Ureter (tissue), 1 donor: ENCODE measurements around the gene FAM228B. TPM values are rescaled to one million over a fixed set of nuclear protein-coding genes. Genes with fewer than 3 reads are reported as not detected.
"Not testable (repeated sequence)": the region's sequence is repeated elsewhere in the genome, so short reads cannot be mapped to it uniquely, and the experiment has no call there.

Source experiments
- DNase-seq: peaks from one replicate; pipeline ENCODE4 v3.0.0-alpha.2; 2020; ENCODE audit warnings: low spot score
- total RNA-seq: library from RNA; stranded (reverse); gene quantifications from one replicate; pipeline ENCODE4 v1.2.4, GENCODE V29; 2023
- donor health status: DM: yes; HTN: yes; CAD: no.

The FAM228B gene
- 47.8 TPM for total RNA-seq

DNA sequence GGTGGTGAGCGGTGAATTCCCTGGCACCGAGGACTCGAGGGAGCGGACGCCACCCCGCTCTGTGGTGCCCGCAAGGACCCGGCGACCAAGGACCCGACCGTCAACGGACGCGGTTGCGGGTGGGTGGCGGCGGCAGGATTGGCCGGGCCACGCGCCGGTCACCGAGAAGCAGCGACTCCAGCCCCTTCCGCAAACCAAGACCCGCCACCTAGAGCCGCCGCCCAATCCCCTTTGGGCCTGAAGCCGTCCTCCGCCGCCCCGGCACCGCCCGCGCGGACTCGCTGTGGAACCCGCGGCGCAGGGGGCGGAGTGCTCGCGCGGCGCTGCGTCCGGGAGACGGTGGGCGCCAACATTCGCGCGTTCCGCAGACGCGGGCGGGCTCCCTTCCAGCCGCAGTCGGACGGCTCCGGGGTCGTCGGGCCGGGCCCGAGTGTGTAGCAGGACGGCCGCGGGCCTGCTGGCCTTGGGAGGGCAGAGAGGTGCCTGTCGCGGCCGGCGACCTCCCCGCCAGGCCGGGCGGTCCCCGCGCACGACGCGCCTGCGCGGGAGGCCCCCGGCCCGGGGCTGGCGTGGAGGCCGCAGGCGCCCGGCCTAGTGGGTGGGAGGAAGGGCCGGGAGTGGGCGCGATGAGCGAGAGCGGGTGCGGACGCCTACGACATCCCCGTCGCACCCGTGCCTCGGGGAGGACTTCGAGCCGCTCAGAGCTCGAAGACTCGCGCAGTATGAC, at the start of gene FAM228B, which contains the start of gene PFN4:
TSS of gene FAM228B (plus strand) at position 275 of the 727 bp plus-strand sequence. CDS start 893 bp downstream, outside the sequence.
TSS of gene PFN4 (minus strand) at position 140 of the 727 bp plus-strand sequence. CDS start 799 bp downstream, outside the sequence.
- peak; percentile 90 for DNase-seq

DNA sequence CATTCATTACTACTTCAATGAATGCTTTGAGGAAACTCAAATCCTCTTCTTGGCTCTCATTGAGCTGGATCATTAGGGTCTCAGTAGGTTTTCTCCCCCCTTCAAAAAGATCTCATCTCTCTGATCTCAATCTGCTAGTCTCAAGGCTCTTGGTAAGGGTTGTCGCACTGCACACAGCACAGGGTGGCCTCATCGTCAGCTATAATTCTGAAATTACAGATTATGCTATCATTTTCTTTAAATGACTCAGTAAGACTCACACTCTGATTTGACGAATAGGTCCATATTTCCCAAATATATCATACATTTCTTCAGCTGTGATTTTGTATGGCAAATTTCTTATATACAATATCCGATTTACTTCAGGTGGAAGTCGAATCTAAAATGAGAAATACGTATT, 49.5 kb upstream of the FAM228B start:
- no peak for DNase-seq

- DNase-seq, result no peak
These were observed 48.0 kb upstream of the FAM228B start for GRCh38 chr2:24075259-24075658.

DNA sequence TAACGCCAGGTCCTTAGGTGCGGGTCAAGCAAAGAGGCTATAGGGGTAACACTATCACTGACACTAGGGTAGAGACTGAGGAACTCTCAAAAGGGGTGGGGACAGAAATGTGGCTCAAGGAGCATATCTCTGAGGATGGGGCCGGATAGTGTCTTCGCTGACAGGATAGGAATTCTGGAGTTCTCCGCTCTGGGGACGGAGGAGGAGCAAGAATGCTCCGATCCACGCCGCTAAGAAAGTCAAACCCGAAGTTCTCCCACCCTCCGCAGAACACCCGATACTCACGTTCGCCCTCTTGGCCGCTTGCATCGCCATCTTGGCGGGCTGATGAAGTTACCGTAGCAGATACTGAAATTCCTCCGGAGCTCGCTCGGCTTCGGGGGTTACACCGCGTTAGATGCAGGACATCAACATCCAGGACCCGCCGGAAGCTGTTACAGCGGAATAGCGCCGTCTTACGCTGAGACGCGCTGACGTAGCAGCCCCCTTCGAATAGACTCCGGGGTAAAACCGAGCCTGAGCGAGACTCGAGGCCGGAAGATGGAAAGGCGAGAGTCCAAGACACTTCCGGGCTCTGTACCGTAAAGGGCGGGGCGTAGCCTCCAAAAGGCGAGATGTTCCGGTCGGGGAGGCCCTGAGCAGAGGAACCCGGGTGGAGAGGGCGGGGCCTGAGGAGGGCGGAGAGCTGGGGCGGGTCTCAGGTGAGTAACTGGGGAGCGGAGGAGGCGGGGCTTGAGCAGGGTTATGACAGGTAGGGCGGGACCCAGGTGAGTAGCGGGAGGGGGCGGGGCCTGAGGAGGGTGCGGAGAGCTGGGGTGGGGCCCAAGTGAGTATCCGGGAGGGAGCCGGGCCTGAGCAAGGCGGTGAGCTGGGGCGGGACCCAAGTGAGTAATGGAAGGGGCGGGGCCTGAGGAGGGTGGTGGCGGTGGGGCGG, 47.1 kb upstream of the FAM228B start, which contains the start of gene SF3B6:
TSS of gene SF3B6 (minus strand) at position 412 of the 934 bp plus-strand sequence. CDS start at position 315, 97 bp downstream.
- DNase-seq, result peak; percentile 100

DNA sequence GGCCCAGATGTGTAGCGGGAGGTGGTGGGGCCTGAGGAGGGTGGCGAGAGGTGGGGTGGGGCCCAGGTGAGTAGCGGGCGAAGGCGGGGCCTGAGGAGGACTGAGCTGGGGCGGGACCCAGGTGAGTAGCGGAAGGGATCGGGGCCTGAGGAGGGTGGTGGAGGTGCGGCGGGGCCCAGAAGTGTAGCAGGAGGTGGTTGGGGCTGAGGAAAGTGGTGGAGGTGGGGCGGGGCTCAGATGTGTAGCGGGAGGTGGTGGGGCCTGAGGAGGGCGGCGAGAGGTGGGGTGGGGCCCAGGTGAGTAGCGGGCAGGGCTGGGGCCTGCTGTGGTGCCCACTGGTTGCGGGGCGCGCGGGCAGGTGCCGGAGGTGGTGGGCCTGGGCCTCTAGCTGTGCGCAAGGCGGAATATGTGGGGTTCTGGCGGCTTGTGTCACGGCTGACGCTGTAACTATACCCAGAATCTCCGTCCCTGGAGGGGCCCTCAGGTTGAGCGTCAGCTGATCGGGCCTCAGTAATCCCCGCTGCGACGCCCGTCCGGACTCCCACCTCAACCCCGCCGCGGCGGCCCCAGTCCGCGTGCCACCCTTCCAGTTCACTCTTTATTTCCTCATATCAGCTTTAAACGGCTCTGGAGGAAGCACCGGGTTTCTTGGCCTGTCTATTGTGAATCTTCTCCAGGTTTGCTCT, 46.3 kb upstream of the FAM228B start:
- no peak for DNase-seq

GRCh38 chr2:24077535-24077877, 45.8 kb upstream of the FAM228B start:
- DNase-seq, result no peak

DNA sequence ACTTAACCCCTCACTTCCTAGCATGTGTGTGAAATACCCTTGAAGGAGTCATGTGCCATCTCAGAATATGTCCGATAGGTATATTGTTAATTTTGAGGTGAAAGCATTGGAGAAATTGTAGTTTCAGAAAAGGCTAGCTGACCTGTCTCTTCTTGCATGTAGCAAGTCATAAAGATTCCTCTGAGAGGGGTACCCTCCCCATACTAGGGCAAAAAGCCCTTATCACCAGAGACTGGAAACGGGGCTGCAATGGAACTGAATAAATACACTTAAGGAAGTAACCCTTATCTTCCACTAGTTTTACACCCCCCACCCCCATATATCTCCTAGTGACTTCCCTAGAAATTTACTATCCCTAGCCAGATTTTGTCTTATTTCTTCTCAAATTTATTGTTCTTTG, 45.4 kb upstream of the FAM228B start:
- no peak for DNase-seq

GRCh38 chr2:24080701-24081100, 42.6 kb upstream of the FAM228B start:
- no peak for DNase-seq

DNA sequence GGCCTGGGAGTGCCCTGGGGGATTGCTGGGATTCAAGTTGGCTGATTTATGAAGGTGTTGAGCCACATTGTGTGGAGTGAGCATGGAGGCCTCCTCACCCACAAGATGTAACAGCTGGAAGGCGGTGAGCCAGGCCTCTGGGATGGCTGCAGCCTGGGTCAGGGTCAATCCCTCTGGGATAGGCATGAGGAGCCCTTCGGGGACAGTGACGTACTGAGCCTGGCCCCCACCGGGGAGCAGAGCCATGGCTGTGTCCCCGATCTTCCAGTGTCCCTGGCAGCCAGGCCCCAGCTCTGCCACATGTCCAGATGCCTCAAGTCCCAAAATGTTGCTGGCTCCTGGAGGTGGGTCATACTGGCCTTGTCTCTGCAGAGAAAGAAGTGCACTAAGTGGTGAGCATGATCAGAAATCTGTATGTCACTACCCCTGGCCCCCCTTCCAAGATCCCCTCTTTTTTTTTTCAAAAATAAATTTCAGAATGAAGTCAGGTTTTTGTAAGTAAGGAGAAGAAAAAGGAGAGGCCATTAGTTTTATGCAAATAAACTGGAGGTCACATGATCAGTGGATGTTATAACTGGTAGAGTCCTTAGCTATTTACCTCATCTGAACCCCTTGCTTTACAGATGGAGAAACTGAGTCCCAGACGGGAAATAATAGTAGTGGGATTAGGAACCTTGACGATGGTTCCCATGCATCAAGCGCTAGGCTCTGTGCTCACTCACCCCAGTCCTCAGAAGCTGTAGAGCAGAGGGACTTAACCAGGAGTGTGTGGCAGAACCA, 40.3 kb upstream of the FAM228B start:
- no peak for DNase-seq

DNA sequence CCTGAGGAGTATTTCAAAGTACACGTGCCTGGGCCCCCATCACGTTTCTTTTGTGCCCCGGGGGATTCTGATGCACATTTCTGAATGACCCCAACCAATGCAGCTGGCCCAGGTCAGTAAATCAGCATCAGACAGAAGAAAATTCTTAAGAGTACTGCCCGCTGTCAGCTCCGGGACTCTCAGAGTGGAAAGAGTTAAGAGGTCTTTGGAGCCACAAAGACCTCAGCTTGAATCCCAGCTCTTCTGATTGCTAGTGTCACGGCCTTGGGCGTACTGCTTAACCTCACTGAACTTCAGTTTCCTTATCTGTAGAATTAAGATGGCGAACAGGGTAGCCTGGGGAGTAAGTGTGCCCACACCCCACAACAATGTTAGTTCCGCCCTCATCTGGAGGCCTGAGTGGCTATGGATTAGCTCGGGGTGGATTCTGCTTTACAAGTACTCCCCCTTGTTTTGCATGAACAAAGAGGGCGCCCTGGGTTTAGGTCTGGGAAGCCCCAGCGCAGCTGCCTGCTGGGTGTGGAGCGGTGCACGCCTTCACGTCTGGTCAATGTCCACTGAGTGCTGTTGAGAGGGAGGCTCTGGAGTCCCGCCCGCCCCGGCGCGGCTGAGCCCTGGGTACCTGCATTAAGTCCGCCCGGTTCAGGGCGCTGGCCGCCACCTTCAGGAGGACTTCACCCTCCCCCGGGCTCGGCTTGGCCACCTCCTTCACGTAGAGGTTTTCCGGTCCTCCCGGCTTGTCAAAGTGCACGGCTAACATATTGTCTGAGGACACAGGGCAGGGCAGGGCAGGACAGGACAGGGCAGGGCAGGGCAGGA, 39.5 kb upstream of the FAM228B start:
- DNase-seq, result peak; percentile 81

DNA sequence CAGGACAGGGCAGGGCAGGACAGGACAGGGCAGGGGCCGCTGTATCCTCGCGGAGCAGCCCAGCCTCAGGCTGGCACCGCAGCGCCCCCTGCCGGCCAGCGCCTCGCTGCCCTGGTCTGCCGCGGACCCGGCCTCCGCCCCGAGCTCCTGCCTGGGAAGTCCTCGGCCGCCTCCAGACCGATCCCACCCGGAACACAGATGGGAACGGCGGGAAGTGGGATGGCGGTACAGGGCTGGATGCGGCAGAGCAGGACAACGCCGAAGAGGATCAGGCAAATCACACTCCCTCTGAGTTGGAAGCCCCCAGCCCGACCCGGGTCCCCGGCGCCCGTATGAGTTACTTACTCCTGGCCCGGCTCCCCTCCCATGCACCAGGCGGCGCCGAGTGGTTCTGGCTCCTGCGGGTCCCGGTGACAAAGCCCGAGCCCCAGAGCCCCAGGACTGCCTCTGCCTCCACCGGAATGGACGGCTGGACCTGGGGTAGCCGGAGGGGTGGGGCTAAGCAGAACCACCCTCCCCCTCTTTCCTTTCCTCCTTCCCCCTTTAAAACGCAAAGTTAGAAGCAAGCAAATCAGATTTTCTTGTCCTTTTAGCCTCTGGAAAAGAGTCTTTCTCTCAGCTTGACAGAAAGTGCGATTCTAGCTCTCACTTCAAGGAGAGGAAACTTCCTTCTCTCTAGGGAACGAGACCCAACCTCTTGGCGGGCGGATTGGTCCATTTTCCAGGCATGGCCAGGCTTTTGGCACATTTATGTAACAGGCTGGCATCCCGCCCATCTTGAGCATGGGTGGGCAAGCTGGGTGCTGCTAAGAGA, 38.7 kb upstream of the FAM228B start, which contains the start of gene TP53I3:
TSS of gene TP53I3 (minus strand) at position 449 of the 814 bp plus-strand sequence. CDS start 508 bp downstream, outside the sequence.
- DNase-seq, result peak; percentile 91

GRCh38 chr2:24085200-24085489, 38.1 kb upstream of the FAM228B start:
- no peak for DNase-seq

DNA sequence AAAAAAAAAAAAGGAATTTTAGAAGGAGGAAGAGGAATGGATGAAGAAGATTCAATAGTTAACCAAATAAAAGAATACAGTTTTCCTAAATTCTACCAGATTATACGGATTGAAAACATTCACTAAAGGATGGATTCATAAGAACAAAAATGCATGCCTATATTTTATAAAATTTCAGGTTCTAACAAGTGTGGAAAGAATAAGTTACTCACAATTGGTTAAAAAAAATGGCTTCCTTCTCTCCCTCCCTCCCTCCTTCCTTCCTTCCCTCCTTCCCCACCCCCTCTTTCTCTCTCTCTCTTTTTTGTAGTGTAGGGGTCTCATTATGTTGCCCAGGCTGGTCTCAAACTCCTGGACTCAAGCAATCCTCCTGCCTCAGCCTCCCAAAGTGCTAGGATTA, 37.0 kb upstream of the FAM228B start:
- no peak for DNase-seq

DNA sequence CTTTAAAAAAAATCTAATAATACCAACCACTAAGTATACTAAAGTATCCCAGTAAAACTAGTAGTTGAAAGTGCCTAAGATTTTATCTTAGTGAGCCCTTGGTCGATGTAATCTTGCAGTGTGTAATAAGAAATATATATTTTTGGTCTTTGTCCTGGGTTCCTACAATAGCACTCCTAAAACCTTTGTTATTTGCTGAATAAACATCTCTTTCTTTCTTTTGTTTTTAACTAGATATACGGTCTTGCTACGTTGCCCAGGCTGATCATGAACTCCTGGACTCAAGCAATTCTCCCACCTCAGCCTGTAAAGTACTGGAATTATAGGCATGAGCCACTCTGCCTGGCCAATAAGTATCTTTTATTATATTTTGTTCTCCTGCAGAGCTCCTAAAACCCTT, 36.2 kb upstream of the FAM228B start:
- DNase-seq, result no peak

DNA sequence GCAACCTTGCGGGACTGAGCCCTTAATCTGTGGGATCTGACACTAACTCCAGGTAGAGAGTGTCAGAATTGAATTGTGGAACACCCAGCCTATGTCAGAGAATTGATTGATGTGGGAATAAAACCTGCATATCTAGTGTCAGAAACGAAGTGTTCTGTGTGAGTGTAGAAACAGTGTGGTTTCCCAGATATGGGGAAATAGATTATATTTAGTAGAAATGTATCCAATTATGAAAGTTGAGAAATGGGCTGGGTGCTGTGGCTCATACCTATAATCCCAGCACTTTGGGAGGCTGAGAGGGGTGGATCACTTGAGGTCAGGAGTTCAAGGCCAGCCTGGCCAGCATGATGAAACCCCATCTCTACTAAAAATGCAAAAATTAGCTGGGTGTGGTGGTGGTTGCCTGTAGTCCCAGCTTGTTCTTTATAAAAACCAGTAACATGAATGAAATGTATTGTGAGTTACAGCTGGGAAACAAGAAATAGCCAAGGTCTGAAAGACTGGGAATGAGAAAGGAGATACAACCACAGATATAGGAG, 34.4 kb upstream of the FAM228B start:
- no peak for DNase-seq

DNA sequence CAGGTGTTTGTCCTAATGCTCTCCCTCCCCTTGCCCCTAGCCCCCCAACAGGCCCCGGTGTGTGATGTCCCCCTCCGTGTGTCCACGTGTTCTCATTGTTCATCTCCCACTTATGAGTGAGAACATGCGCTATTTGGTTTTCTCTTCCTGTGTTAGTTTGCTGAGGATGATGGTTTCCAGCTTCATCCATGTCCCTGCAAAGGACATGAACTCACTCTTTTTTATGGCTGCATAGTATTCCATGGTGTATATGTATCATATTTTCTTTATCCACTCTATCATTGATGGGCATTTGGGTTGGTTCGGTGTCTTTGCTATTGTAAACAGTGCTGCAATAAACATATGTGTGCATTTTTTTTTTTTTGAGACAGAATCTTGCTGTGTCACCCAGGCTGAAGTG, 30.0 kb upstream of the FAM228B start:
- not testable (repeated sequence) for DNase-seq

- not testable (repeated sequence) for DNase-seq
These were observed 28.0 kb upstream of the FAM228B start for GRCh38 chr2:24095171-24095677.

- not testable (repeated sequence) for DNase-seq
These were observed 22.5 kb upstream of the FAM228B start for GRCh38 chr2:24100732-24101131.

- no peak for DNase-seq
These were observed 21.3 kb upstream of the FAM228B start for GRCh38 chr2:24101992-24102391.
